ENCODE results near the gene RPL13A. TPM values are rescaled to one million over a fixed set of nuclear protein-coding genes. Genes with fewer than 3 reads are reported as not detected.

RPL13A gene
- polyA plus RNA-seq, 3 donors = 655 to 1,621 (median 663) TPM

- 78% methylated on average over 5 of the region's 15 CpGs for WGBS (ENCODE audit: insufficient coverage)
- Histone ChIP-seq H3K27ac (ENCODE audit: low read depth in 1 of 2, low read length in 2 of 2) (no peak overlapping the region), H3K9me3 (replicated peaks in 1 of 2; ENCODE audit: control insufficient read depth in 1 of 2, insufficient read depth in 1 of 2, low read length in 2 of 2) (no peaks in the 10 kb centered on the region), H3K4me2 (replicated peaks; ENCODE audit: extremely low read depth, low read length, poor library complexity, severe bottlenecking) (no peak overlapping the region), H3K36me3 (replicated peaks in 1 of 2; ENCODE audit: control insufficient read depth in 1 of 2, insufficient read depth in 2 of 2, low read length in 2 of 2) (no peaks in the 10 kb centered on the region), H3K9ac (ENCODE audit: insufficient read depth, low read length, poor library complexity, severe bottlenecking) (no peak overlapping the region), H4K20me1 (ENCODE audit: insufficient read depth, low read length) (no peaks in the 10 kb centered on the region), H3K4me3 (replicated peaks in 1 of 3; ENCODE audit: low read depth in 2 of 3, low read length in 3 of 3) (no peak overlapping the region), H3K27me3 (ENCODE audit: control insufficient read depth in 2 of 2, insufficient read depth in 2 of 2, low read length in 2 of 2) (no peaks in the 10 kb centered on the region), H3K79me2 (ENCODE audit: insufficient read depth, low read length) (no peaks in the 10 kb centered on the region), H3K4me1 (ENCODE audit: control insufficient read depth in 1 of 2, insufficient read depth in 2 of 2, low read length in 2 of 2) (peaks cover 18 to 28% of the 10 kb centered on the region in 2 donors), H2AFZ (ENCODE audit: insufficient read depth, low read depth, low read length, poor library complexity, severe bottlenecking) (no peak overlapping the region)
- Mint-ChIP-seq H3K27me3 (ENCODE audit: low read depth in 3 of 3) (peaks cover 2 to 13% (median 6%) of the 10 kb centered on the region in 3 donors), H3K9me3 (peaks cover 0 to 2% (median 0%) of the 10 kb centered on the region in 7 donors), H3K4me1 (peaks cover 34% of the 10 kb centered on the region), H3K27ac (peak overlapping the region in 3 of 7 donors; percentile 83 to 92 (median 91)), H3K4me3 (peak overlapping the region; percentile 12 to 91), H3K36me3 (peaks cover 8% of the 10 kb centered on the region in 2 donors)
- no peak for TF ChIP-seq CTCF (IDR thresholded peaks at IDR 0.05)
- intact Hi-C loops (cut with micrococcal nuclease) = no loop called here
- no peak for DNase-seq
Measured at GRCh38 chr19:49475191-49475917, 12.1 kb upstream of the RPL13A start.

- no peak overlapping the region for H3K9ac ChIP-seq (ENCODE audit: insufficient read depth, low read length, poor library complexity, severe bottlenecking)
- no peaks in the 10 kb centered on the region for H3K9me3 ChIP-seq (replicated peaks in 1 of 2; ENCODE audit: control insufficient read depth in 1 of 2, insufficient read depth in 1 of 2, low read length in 2 of 2)
- no peak overlapping the region for H2AFZ ChIP-seq (ENCODE audit: insufficient read depth, low read depth, low read length, poor library complexity, severe bottlenecking)
- H3K27me3 Mint-ChIP-seq (ENCODE audit: low read depth in 3 of 3) = peaks cover 2 to 13% (median 6%) of the 10 kb centered on the region in 3 donors
- peaks cover 3 to 6% of the 10 kb centered on the region in 2 donors for H3K36me3 Mint-ChIP-seq
- H3K27ac ChIP-seq (ENCODE audit: low read depth in 1 of 2, low read length in 2 of 2) = no peak overlapping the region
- H3K27ac Mint-ChIP-seq = peak overlapping the region in 4 of 7 donors; percentile 14 to 72 (median 40)
- peaks cover 14 to 25% of the 10 kb centered on the region in 2 donors for H3K4me1 ChIP-seq (ENCODE audit: control insufficient read depth in 1 of 2, insufficient read depth in 2 of 2, low read length in 2 of 2)
- WGBS (ENCODE audit: insufficient coverage) = 67% methylated on average over 22 of the region's 27 CpGs
- peak overlapping the region in 1 of 2 donors; percentile 12 for H3K4me3 Mint-ChIP-seq
- peak; percentile 64 for TF ChIP-seq CTCF (IDR thresholded peaks at IDR 0.05)
- H3K4me1 Mint-ChIP-seq = peaks cover 31% of the 10 kb centered on the region
- no peaks in the 10 kb centered on the region for H3K36me3 ChIP-seq (replicated peaks in 1 of 2; ENCODE audit: control insufficient read depth in 1 of 2, insufficient read depth in 2 of 2, low read length in 2 of 2)
- H3K4me3 ChIP-seq (replicated peaks in 1 of 3; ENCODE audit: low read depth in 2 of 3, low read length in 3 of 3) = no peak overlapping the region
- peak in 2 of 3 donors; percentile 31 to 49 for DNase-seq
- no peak overlapping the region for H3K4me2 ChIP-seq (replicated peaks; ENCODE audit: extremely low read depth, low read length, poor library complexity, severe bottlenecking)
- H3K27me3 ChIP-seq (ENCODE audit: control insufficient read depth in 2 of 2, insufficient read depth in 2 of 2, low read length in 2 of 2) = no peaks in the 10 kb centered on the region
- H3K79me2 ChIP-seq (ENCODE audit: insufficient read depth, low read length) = no peaks in the 10 kb centered on the region
- peaks cover 0 to 2% (median 0%) of the 10 kb centered on the region in 7 donors for H3K9me3 Mint-ChIP-seq
- no peaks in the 10 kb centered on the region for H4K20me1 ChIP-seq (ENCODE audit: insufficient read depth, low read length)
- intact Hi-C loops (cut with micrococcal nuclease) = no loop called here
Measured at GRCh38 chr19:49475995-49476880, 11.2 kb upstream of the RPL13A start.

Measured in CD14-positive monocyte (primary cell).